HG02885 (cell line): Measurements from ENCODE around the gene SPIRE1.
A peak's percentile ranks its signal among the peaks of the same experiment; 100 is the strongest.

Source experiments
- ATAC-seq: cut with Tn5 transposase; IDR thresholded peaks from one replicate; pipeline ENCODE4 v1.9.1; 2021; ENCODE audit warnings: mild to moderate bottlenecking; ENCODE audit not compliant: unreplicated experiment, poor library complexity

Gene SPIRE1

GRCh38 chr18:12657684-12658425 is at the start of gene SPIRE1:
TSS of gene SPIRE1 (minus strand) at chr18:12658107. CDS start at chr18:12657866, 241 bp downstream.
- ATAC-seq, result peak; percentile 75

GRCh38 chr18:12703664-12704063 is 45.8 kb upstream of the SPIRE1 start:
- no peak for ATAC-seq

- ATAC-seq, result no peak
Measured at GRCh38 chr18:12703096-12703567, 45.2 kb upstream of the SPIRE1 start.

GRCh38 chr18:12702221-12703095 is 44.6 kb upstream of the SPIRE1 start, which contains the start of the genes CEP76 and PSMG2:
TSS of gene CEP76 (minus strand) at chr18:12702723. CDS start at chr18:12702548, 175 bp downstream.
TSS of gene PSMG2 (plus strand) at chr18:12703042. CDS start at chr18:12703108, 66 bp downstream.
- ATAC-seq, result peak; percentile 85

GRCh38 chr18:12701161-12701560 is 43.3 kb upstream of the SPIRE1 start:
- ATAC-seq, result no peak

GRCh38 chr18:12699747-12700146 is 41.8 kb upstream of the SPIRE1 start:
- ATAC-seq, result no peak

- no peak for ATAC-seq
Measured at GRCh38 chr18:12694032-12694431, 36.1 kb upstream of the SPIRE1 start.

GRCh38 chr18:12692206-12692605 is 34.3 kb upstream of the SPIRE1 start:
- ATAC-seq, result no peak

GRCh38 chr18:12689256-12689850 is 31.4 kb upstream of the SPIRE1 start:
- ATAC-seq, result no peak

GRCh38 chr18:12686100-12686499 is 28.2 kb upstream of the SPIRE1 start:
- no peak for ATAC-seq

- no peak for ATAC-seq
Measured at GRCh38 chr18:12679183-12679786, 21.4 kb upstream of the SPIRE1 start.

GRCh38 chr18:12668041-12668440 is 10.1 kb upstream of the SPIRE1 start:
- ATAC-seq, result no peak

GRCh38 chr18:12659904-12660605 is 2.1 kb upstream of the SPIRE1 start:
- ATAC-seq, result no peak

- peak; percentile 24 for ATAC-seq
Measured at GRCh38 chr18:12658426-12659138, 675 bp upstream of the SPIRE1 start.

GRCh38 chr18:12656938-12657683 is 796 bp downstream of the SPIRE1 start:
- peak; percentile 44 for ATAC-seq

GRCh38 chr18:12656605-12656937 is 1.3 kb downstream of the SPIRE1 start:
- no peak for ATAC-seq

- ATAC-seq, result no peak
Measured at GRCh38 chr18:12654971-12655370, 2.9 kb downstream of the SPIRE1 start.

GRCh38 chr18:12652861-12653401 is 5.0 kb downstream of the SPIRE1 start:
- no peak for ATAC-seq
